Heart right ventricle (tissue), 16 donors: ENCODE results near the gene PAPOLG. TPM values are rescaled to one million over a fixed set of nuclear protein-coding genes. Genes with fewer than 3 reads are reported as not detected.

Experiments
- ATAC-seq, 8 donors: fragments of 200-7000 bp; cut with Tn5 transposase; one replicate each; pipeline ENCODE4 v1.9.1; 2020; ENCODE audit warnings: mild to moderate bottlenecking in 8 of 8, moderate library complexity in 8 of 8, moderate number of reproducible peaks in 1 of 8
- DNase-seq, 2 donors: peaks; one replicate each; pipeline ENCODE4 v3.0.0-alpha.2; 2020
- H3K27ac ChIP-seq, 10 donors: fragments of 200-600 bp; sonication (generic) in 2 of 10; one replicate each; pipeline versions ENCODE4 v1.5.0 to v1.8.0; 2020 to 2022; ENCODE audit warnings: mild to moderate bottlenecking in 3 of 10
- H3K27me3 ChIP-seq, 7 donors: fragments of 200-600 bp; one replicate each; pipeline ENCODE4 v1.8.0; 2021 to 2022; ENCODE audit warnings: mild to moderate bottlenecking in 2 of 7
- H3K36me3 ChIP-seq, 9 donors: fragments of 200-600 bp; sonication (generic) in 1 of 9; one replicate each; pipeline versions ENCODE4 v1.5.0 to v1.8.0; 2020 to 2022; ENCODE audit warnings: mild to moderate bottlenecking in 2 of 9
- H3K4me1 ChIP-seq, 9 donors: fragments of 200-600 bp; sonication (generic) in 1 of 9; one replicate each; pipeline versions ENCODE4 v1.5.0 to v1.8.0; 2020 to 2022; ENCODE audit warnings: mild to moderate bottlenecking in 4 of 9
- H3K4me3 ChIP-seq, 10 donors: fragments of 200-600 bp; sonication (generic) in 2 of 10; one replicate each; pipeline versions ENCODE4 v1.5.0 to v1.8.0; 2020 to 2022; ENCODE audit warnings: mild to moderate bottlenecking in 7 of 10, moderate library complexity in 2 of 10
- H3K9me3 ChIP-seq, 11 donors: fragments of 200-600 bp in 10 of 11; sonication (generic) in 2 of 11; one replicate each; pipeline versions ENCODE4 v1.5.0 to v1.8.0; 2013 to 2022; ENCODE audit warnings: mild to moderate bottlenecking in 2 of 11, control low read depth in 1 of 11, moderate library complexity in 1 of 11
- CTCF ChIP-seq, 9 donors: fragments of 200-600 bp; sonication (generic) in 2 of 9; IDR thresholded peaks; one replicate each; pipeline versions ENCODE4 v1.5.0 to v1.8.0; 2021 to 2022; ENCODE audit warnings: antibody characterized with exemption in 9 of 9, mild to moderate bottlenecking in 5 of 9, moderate library complexity in 1 of 9
- WGBS, 2 donors: extraction: QIAGEN DNeasy Blood & Tissue Kit; methylation state at CpG; one replicate each; pipeline ENCODE4 v1.1.7; 2013; ENCODE audit warnings: inconsistent platforms in 1 of 2; 5-methylcytosine and 5-hydroxymethylcytosine counted together
- intact Hi-C, 10 donors: fragments of 100-400 bp; cut with DNase I; formaldehyde crosslinking; loops; one replicate each; pipeline versions ENCODE4 v1.11.1 to v1.14.2; 2022
- polyA plus RNA-seq, 2 donors: library from polyadenylated mRNA; stranded (reverse); fragments of 200-250 nt; gene quantifications; one replicate each; pipeline ENCODE4 v1.2.3, GENCODE V29; 2013
- total RNA-seq, 10 donors: library from RNA; stranded (reverse); fragmentation: NEBNext Ultra II Directional in 3 of 10; extraction: Animal tissue kit (Norgen Biotek cat#: 25700) in 3 of 10; gene quantifications; one replicate each; pipeline versions ENCODE4 v1.2.1 to v1.2.4, GENCODE V29; 2021 to 2023
- donor health status: Arrhythmogenic right ventricular cardiomyopathy.
- donor health status: ischemic (EF 13 %, LVEDD 7.1; RV severe dilation, severe dysfunction).
- donor health status: healthy with polysubstance abuse.
- donor health status: DM: no; HTN: yes; CAD: no.
- donor health status: DM: no; HTN: no; CAD: no.
- donor health status: ischemic (EF 25% LVEDD 6.9; RV normal size, moderate dysfunction).
- donor health status: ischemic (EF 25% LVEDD 5.7; RV mildly dilated, moderate dysfunction).
- donor health status: healthy.
- donor health status: DM: yes; HTN: yes; CAD: no.
- donor health status: Ischemic cardiomyopathy.
- donor health status: ischemic (EF 35%, LVEDD 5.7; RV mildly dilated, moderate dysfunction).
- donor health status: nonischemic (EF 11% LVEDD 7.7; RV severe dilation, severe dysfunction).
- donor health status: DM: yes; HTN: yes; CAD: no.
- donor health status: PGD.
- donor health status: ischemic (EF 29% LVEDD 5.4; RV normal size, mild dysfunction).
- donor health status: nonischemic (EF 23%, LVEDD 6.1; RV moderate dilation, normal function).

Gene PAPOLG
- total and polyA plus RNA-seq, 12 donors: 2.7 to 11.9 (median 8.4) TPM

GRCh38 chr2:60766283-60766682 lies 10.2 kb downstream of the PAPOLG start:
- 96 to 99% methylated on average over 3 of the region's 3 CpGs for whole genome bisulfite sequencing, 2 donors
- H3K36me3 ChIP-seq: peaks cover 0 to 100% (median 36%) of the 10 kb centered on the region in 9 donors

GRCh38 chr2:60771508-60771907 lies 15.4 kb downstream of the PAPOLG start:
- no peaks in the 10 kb centered on the region for H3K9me3 ChIP-seq
- H3K36me3 ChIP-seq: peaks cover 0 to 100% (median 49%) of the 10 kb centered on the region in 9 donors
- H3K4me1 ChIP-seq: no peaks in the 10 kb centered on the region
- ATAC-seq (no peak), DNase-seq (no peak)
- 95 to 97% methylated on average over 3 of the region's 3 CpGs for WGBS, 2 donors
- TF ChIP-seq CTCF (IDR thresholded peaks at IDR 0.05): no peak
- intact Hi-C loops: no loop called here
- no peak overlapping the region for H3K4me3 ChIP-seq
- H3K27me3 ChIP-seq: no peaks in the 10 kb centered on the region
- H3K27ac ChIP-seq: no peak overlapping the region

More at GRCh38 chr2:60766283-60766682, 10.2 kb downstream of the PAPOLG start:
- H3K27me3 ChIP-seq: no peaks in the 10 kb centered on the region
- DNase-seq (no peak), ATAC-seq (no peak)
- H3K9me3 ChIP-seq: no peaks in the 10 kb centered on the region
- no peak overlapping the region for H3K4me3 ChIP-seq
- no peak for TF ChIP-seq CTCF (IDR thresholded peaks at IDR 0.05)
- intact Hi-C loops: no loop called here
- H3K27ac ChIP-seq: no peak overlapping the region
- H3K4me1 ChIP-seq: no peaks in the 10 kb centered on the region

- no peak for TF ChIP-seq CTCF (IDR thresholded peaks at IDR 0.05)
- whole genome bisulfite sequencing, 2 donors: 92 to 98% methylated on average over 2 of the region's 2 CpGs
- Histone ChIP-seq H3K36me3 (peaks cover 0 to 100% (median 57%) of the 10 kb centered on the region in 9 donors), H3K4me1 (peaks cover 0 to 1% (median 0%) of the 10 kb centered on the region in 9 donors), H3K9me3 (no peaks in the 10 kb centered on the region), H3K27ac (no peak overlapping the region), H3K4me3 (no peak overlapping the region), H3K27me3 (no peaks in the 10 kb centered on the region)
- DNase-seq (no peak), ATAC-seq (no peak)
- intact Hi-C loops: no loop called here
These were observed 19.1 kb downstream of the PAPOLG start for GRCh38 chr2:60775048-60775639.

GRCh38 chr2:60778352-60778751 lies 22.3 kb downstream of the PAPOLG start:
- WGBS, 2 donors: 97 to 99% methylated on average over 3 of the region's 3 CpGs

More at GRCh38 chr2:60778352-60778751, 22.3 kb downstream of the PAPOLG start:
- Histone ChIP-seq H3K27ac (no peak overlapping the region), H3K36me3 (peaks cover 0 to 100% (median 59%) of the 10 kb centered on the region in 9 donors), H3K4me1 (peaks cover 0 to 4% (median 0%) of the 10 kb centered on the region in 9 donors), H3K9me3 (no peaks in the 10 kb centered on the region), H3K4me3 (no peak overlapping the region), H3K27me3 (no peaks in the 10 kb centered on the region)
- DNase-seq (no peak), ATAC-seq (no peak)
- intact Hi-C loops: no loop called here
- TF ChIP-seq CTCF (IDR thresholded peaks at IDR 0.05): no peak
